Neutrophil (primary cell): ENCODE data around the gene GPC5.

ENCODE experiments used
- H3K27ac ChIP-seq: fragments of 200-600 bp; sonication (generic); 2 replicates; pipeline ENCODE4 v1.5.1; 2016; ENCODE audit warnings: mild to moderate bottlenecking, moderate library complexity
- H3K27me3 ChIP-seq: fragments of 200-600 bp; sonication (generic); 2 replicates; pipeline ENCODE4 v1.6.0; 2016; ENCODE audit warnings: mild to moderate bottlenecking
- H3K36me3 ChIP-seq: fragments of 200-600 bp; sonication (generic); 2 replicates; pipeline ENCODE4 v1.5.1; 2017
- H3K4me1 ChIP-seq, 2 experiments: fragments of 200-600 bp in 1 of 2; sonication (generic) in 1 of 2; 1 replicate in 1 of 2; 2 replicates in 1 of 2; pipeline versions ENCODE4 v1.5.1 to v1.6.1; 2013 to 2016; ENCODE audit warnings: low read depth in 1 of 2, low read length in 1 of 2, mild to moderate bottlenecking in 1 of 2, moderate library complexity in 1 of 2; ENCODE audit not compliant: control insufficient read depth in 1 of 2, insufficient read depth in 1 of 2
- H3K4me3 ChIP-seq, 2 experiments: fragments of 200-600 bp in 1 of 2; sonication (generic) in 1 of 2; 1 replicate in 1 of 2; 2 replicates in 1 of 2; pipeline ENCODE4 v1.5.1; 2013 to 2016; ENCODE audit warnings: low read depth in 1 of 2, low read length in 1 of 2, mild to moderate bottlenecking in 1 of 2, moderate library complexity in 1 of 2
- H3K9me3 ChIP-seq: fragments of 200-600 bp; sonication (generic); 2 replicates; pipeline ENCODE4 v1.5.1; 2016
- CTCF ChIP-seq: fragments of 200-600 bp; sonication (generic); IDR thresholded peaks from 2 replicates; pipeline ENCODE4 v1.5.1; 2016; ENCODE audit warnings: antibody characterized with exemption

The GPC5 gene

GRCh38 chr13:91978571-91978970 is 580.1 kb downstream of the GPC5 start:
- Histone ChIP-seq H3K36me3 (no peaks in the 10 kb centered on the region), H3K27ac (no peak overlapping the region), H3K27me3 (no peaks in the 10 kb centered on the region), H3K9me3 (no peaks in the 10 kb centered on the region), H3K4me3 (no peak overlapping the region), H3K4me1 (no peaks in the 10 kb centered on the region)
- no peak for TF ChIP-seq CTCF

- no peaks in the 10 kb centered on the region for H3K4me1 ChIP-seq
- H3K9me3 ChIP-seq, result no peaks in the 10 kb centered on the region
- no peaks in the 10 kb centered on the region for H3K27me3 ChIP-seq
- H3K36me3 ChIP-seq, result no peaks in the 10 kb centered on the region
- no peak for TF ChIP-seq CTCF
- no peak overlapping the region for H3K4me3 ChIP-seq
- no peak overlapping the region for H3K27ac ChIP-seq
Observed at GRCh38 chr13:91986761-91987483, 588.5 kb downstream of the GPC5 start.

- H3K4me1 ChIP-seq, result no peaks in the 10 kb centered on the region
- no peak overlapping the region for H3K27ac ChIP-seq
- H3K4me3 ChIP-seq, result no peak overlapping the region
- no peak for TF ChIP-seq CTCF
- H3K27me3 ChIP-seq, result no peaks in the 10 kb centered on the region
- no peaks in the 10 kb centered on the region for H3K9me3 ChIP-seq
- H3K36me3 ChIP-seq, result no peaks in the 10 kb centered on the region
Observed at GRCh38 chr13:91988331-91988730, 589.9 kb downstream of the GPC5 start.

- no peak for TF ChIP-seq CTCF
- no peak overlapping the region for H3K4me3 ChIP-seq
- H3K36me3 ChIP-seq, result no peaks in the 10 kb centered on the region
- H3K27ac ChIP-seq, result no peak overlapping the region
- no peaks in the 10 kb centered on the region for H3K27me3 ChIP-seq
- H3K9me3 ChIP-seq, result no peaks in the 10 kb centered on the region
- no peaks in the 10 kb centered on the region for H3K4me1 ChIP-seq
Observed at GRCh38 chr13:92012787-92013186, 614.4 kb downstream of the GPC5 start.

- Histone ChIP-seq H3K27ac (no peak overlapping the region), H3K4me3 (no peak overlapping the region), H3K9me3 (no peaks in the 10 kb centered on the region), H3K4me1 (no peaks in the 10 kb centered on the region), H3K36me3 (no peaks in the 10 kb centered on the region), H3K27me3 (no peaks in the 10 kb centered on the region)
- no peak for TF ChIP-seq CTCF
Observed at GRCh38 chr13:92017737-92018136, 619.3 kb downstream of the GPC5 start.
